Activated T-cell treated with anti-CD3 and anti-CD28 coated beads, Interleukin-2, amount 50 U/mL, for 72 hours (primary cell): ENCODE measurements around the gene CAMKMT. TPM values are rescaled to one million over a fixed set of nuclear protein-coding genes. Genes with fewer than 3 reads are reported as not detected.
A peak's percentile ranks its signal among the peaks of the same experiment; 100 is the strongest.

Source experiments
- ATAC-seq, 2 donors: fragments of 150-1000 bp; cut with Tn5 transposase; replicated peaks in 1 of 2; 2 replicates each; pipeline ENCODE4 v1.10.0; 2021; ENCODE audit warnings: moderate library complexity in 2 of 2, mild to moderate bottlenecking in 1 of 2
- DNase-seq, 2 donors: peaks; one replicate each; pipeline ENCODE4 v3.0.0; 2021 to 2022; ENCODE audit warnings: mixed read lengths in 1 of 2
- H3K27ac Mint-ChIP-seq: one replicate; pipeline ENCODE4 v1.8.0; 2022; ENCODE audit warnings: mild to moderate bottlenecking, moderate library complexity, mixed read lengths
- H3K27me3 Mint-ChIP-seq: one replicate; pipeline ENCODE4 v1.8.0; 2022; ENCODE audit warnings: low read depth, mixed read lengths
- H3K36me3 Mint-ChIP-seq, 2 donors: one replicate each; pipeline ENCODE4 v1.8.0; 2022; ENCODE audit warnings: mixed read lengths in 2 of 2, mild to moderate bottlenecking in 1 of 2; ENCODE audit not compliant: insufficient read depth in 2 of 2
- H3K4me1 Mint-ChIP-seq: one replicate; pipeline ENCODE4 v1.8.0; 2022; ENCODE audit warnings: low read depth, mixed read lengths
- H3K4me3 Mint-ChIP-seq, 2 donors: one replicate each; pipeline ENCODE4 v1.8.0; 2022; ENCODE audit warnings: mild to moderate bottlenecking in 2 of 2, mixed read lengths in 2 of 2, moderate library complexity in 2 of 2
- H3K9me3 Mint-ChIP-seq, 2 donors: one replicate each; pipeline ENCODE4 v1.8.0; 2022; ENCODE audit warnings: mixed read lengths in 2 of 2
- total RNA-seq, 2 donors: library from RNA; stranded (reverse); gene quantifications; one replicate each; pipeline ENCODE4 v1.2.3, GENCODE V29; 2022

CAMKMT gene
- total RNA-seq, 2 donors from 2014 or later = 26.1 to 26.5 TPM

DNA sequence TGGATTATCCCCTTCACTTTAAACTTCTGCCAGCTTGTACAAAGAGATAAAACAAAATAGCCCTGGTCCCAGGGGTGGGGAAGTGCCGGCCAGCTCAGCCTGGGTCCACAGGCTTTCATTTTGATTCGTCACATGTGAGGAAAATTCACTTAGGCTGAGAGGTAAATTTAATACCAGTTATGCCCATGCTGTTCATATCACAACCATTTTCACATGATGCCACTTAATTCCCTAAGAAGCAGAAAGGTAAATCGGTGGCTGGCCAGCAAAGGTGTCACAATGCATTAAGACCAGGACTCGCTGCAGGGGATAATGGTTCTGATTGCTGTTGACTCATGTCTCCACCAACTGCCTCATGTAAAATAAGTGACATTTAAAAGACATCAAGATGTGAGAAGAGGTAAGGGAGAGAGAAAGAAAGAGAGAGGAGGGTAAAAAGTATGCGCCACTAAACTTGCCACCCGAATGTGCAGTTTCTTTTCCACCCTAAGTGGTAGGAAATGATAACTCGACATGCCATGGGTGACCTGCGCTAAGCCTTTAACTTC lies 318.8 kb downstream of the CAMKMT start:
- no peaks in the 10 kb centered on the region for H3K4me1 Mint-ChIP-seq
- DNase-seq = no peak
- H3K27me3 Mint-ChIP-seq = no peaks in the 10 kb centered on the region

DNA sequence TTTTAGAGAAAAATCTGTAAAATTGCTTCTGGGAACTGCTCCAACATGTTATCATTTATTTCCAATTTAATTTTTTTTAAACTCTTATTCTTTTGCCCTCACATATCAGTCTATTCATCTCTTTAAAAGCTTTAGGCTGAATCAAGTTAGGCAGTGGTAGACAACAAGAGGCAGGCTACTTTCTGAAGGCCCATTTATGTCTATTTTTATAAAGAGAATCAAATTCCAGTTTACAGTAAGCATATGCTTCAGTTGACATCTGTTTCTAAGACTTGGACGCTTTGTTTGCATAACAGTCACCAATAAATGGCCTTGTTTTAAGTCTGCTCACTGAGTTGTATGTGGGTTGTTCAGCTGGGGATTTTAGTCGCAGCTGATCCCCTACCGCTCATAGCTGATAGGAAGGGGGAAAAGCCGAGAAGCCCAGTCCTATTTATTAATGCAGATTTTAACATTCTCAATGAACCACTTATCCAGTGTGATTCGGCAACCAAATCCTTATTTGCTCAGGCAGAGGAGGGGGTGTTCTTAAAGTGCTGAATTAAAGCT lies 319.3 kb downstream of the CAMKMT start:
- no peaks in the 10 kb centered on the region for H3K36me3 Mint-ChIP-seq
- no peaks in the 10 kb centered on the region for H3K4me1 Mint-ChIP-seq

More for the DNA sequence above, 318.8 kb downstream of the CAMKMT start:
- Mint-ChIP-seq H3K9me3 (no peaks in the 10 kb centered on the region), H3K27ac (no peak overlapping the region), H3K4me3 (no peak overlapping the region), H3K36me3 (no peaks in the 10 kb centered on the region)
- ATAC-seq = no peak

DNA sequence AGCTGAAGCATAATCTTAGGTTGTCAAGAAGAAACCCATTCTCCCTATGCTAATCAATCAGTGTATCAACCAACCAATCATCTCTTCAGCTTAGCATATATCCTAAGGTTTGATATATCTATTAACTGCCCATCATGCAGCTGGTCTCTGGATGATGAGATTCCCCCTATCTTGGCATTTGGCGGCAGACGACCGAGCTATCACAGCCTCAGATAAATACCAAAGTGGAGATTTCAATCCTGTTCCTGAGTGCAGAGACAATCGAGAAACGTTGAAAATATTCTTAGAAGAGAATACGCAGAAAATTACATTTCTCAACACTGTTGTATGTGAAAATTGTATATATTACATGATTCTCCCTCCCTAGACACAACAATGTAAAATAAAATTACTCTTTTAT lies 320.7 kb downstream of the CAMKMT start:
- Mint-ChIP-seq H3K9me3 (no peaks in the 10 kb centered on the region), H3K27me3 (no peaks in the 10 kb centered on the region), H3K4me3 (no peak overlapping the region), H3K36me3 (no peaks in the 10 kb centered on the region), H3K4me1 (no peaks in the 10 kb centered on the region), H3K27ac (no peak overlapping the region)
- ATAC-seq = no peak
- no peak for DNase-seq

More for the DNA sequence above, 319.3 kb downstream of the CAMKMT start:
- no peak overlapping the region for H3K27ac Mint-ChIP-seq
- H3K4me3 Mint-ChIP-seq = no peak overlapping the region
- no peaks in the 10 kb centered on the region for H3K27me3 Mint-ChIP-seq
- no peak for DNase-seq
- no peaks in the 10 kb centered on the region for H3K9me3 Mint-ChIP-seq
- no peak for ATAC-seq

DNA sequence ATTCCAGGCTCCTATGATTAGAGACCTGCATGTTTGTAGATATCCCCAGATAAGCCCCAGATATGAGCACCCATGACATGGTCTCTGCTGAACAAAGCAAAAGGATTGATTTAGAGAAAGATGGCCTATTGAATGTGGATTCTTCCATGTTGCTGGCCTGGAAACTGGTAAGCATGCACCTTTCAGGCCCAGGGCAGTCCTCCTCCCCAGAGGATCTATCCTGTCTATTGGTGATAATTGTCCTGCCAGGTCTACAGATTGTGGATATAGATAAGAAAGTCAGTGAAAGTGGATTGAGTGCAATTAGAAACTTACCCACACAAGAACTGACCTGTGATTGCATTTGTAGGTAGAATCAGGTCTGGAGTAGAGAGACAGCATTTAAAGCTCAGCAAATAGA lies 322.8 kb downstream of the CAMKMT start:
- no peaks in the 10 kb centered on the region for H3K4me1 Mint-ChIP-seq
- no peaks in the 10 kb centered on the region for H3K9me3 Mint-ChIP-seq
- H3K27ac Mint-ChIP-seq = peak overlapping the region; percentile 17
- ATAC-seq (no peak), DNase-seq (no peak)
- no peaks in the 10 kb centered on the region for H3K27me3 Mint-ChIP-seq
- no peaks in the 10 kb centered on the region for H3K36me3 Mint-ChIP-seq
- no peak overlapping the region for H3K4me3 Mint-ChIP-seq

DNA sequence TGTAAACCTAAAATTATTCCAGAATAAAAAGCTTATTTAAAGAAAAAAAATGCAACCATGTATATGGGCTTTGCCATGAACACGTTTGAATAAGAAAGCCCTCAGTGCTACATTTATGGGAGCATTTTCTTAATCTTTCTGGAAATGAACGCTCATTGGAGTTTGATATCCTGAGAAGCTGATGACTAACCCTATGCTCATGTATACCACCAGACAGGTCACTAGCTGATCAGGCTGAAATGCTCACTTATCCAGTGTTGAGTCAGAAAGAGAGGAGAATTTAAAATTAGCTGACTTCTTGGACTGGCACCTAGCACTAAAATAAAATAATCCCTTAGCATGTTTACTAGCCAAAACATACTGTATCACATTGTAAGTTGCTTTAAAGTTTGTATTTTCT lies 324.8 kb downstream of the CAMKMT start:
- Mint-ChIP-seq H3K4me1 (no peaks in the 10 kb centered on the region), H3K9me3 (no peaks in the 10 kb centered on the region), H3K36me3 (no peaks in the 10 kb centered on the region), H3K27me3 (no peaks in the 10 kb centered on the region), H3K27ac (no peak overlapping the region), H3K4me3 (no peak overlapping the region)
- ATAC-seq = no peak
- DNase-seq = no peak

DNA sequence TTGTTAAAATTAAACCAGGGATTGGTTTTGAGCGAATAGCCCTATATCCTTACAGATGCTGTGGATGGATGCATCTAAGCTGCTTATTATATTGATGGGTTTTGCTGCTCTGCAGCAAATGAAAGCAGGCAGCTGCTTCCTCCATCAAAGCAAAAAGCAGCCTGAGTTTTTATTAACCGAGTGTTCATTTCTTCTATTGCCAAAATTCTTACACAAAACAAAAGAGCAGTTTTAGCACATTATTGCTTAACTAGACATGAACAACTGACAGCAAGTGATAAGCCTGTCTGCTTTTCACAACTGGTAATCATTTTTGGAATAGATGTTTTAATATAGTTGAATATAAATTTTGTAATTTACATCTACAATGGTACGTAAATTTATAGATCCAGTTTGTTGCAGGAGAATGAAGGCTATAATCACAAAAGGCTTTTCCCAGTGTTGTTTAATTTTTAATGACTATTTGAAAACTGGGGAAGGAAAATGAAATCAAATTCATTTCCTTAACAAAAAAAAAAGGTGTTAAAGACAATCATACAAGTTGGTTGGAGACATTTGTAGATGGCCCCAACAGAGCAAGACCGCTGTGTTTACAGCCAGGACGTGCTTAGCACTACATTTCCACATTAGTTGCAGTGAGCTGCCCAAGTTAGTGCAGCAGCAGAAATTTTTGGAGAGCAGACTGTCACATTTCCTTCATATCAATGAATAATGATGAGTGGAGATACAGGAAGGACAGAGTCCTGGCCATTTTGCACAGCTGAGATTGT lies 326.1 kb downstream of the CAMKMT start:
- no peak overlapping the region for H3K27ac Mint-ChIP-seq
- no peaks in the 10 kb centered on the region for H3K27me3 Mint-ChIP-seq
- DNase-seq = no peak
- H3K4me1 Mint-ChIP-seq = no peaks in the 10 kb centered on the region
- no peak for ATAC-seq
- H3K9me3 Mint-ChIP-seq = no peaks in the 10 kb centered on the region
- no peaks in the 10 kb centered on the region for H3K36me3 Mint-ChIP-seq
- no peak overlapping the region for H3K4me3 Mint-ChIP-seq

DNA sequence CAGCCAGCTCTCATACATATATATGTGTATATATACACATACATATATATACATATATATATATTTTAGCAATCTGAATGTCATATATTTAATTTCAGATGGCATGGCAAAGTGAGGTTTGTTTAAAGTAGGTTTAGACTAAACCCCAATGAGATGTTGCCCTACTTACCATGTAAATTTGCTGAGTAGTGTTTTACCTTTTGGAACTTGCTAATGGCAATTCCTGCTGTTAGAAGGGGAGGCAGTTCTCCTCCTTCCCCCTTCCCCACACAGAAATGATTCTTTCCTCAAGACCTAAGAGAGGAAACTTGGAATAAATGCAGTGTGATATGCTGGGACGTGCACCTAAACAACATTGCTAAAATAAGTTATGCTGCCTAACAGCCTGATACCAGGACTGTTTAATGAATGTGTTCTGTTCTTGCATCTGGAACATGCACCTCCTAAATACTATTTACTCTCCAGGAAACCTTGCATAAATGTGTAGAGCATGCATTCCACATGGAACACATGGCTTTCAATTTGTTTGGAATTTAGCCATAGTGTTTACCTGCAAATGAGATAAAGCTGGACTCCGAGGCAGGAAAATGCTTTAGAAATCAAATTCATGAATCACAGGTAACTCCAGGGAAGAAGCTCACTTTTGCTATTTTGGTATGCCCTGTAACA lies 326.8 kb downstream of the CAMKMT start:
- DNase-seq = no peak
- Mint-ChIP-seq H3K27ac (no peak overlapping the region), H3K27me3 (no peaks in the 10 kb centered on the region), H3K36me3 (no peaks in the 10 kb centered on the region), H3K4me1 (no peaks in the 10 kb centered on the region), H3K4me3 (no peak overlapping the region), H3K9me3 (no peaks in the 10 kb centered on the region)
- no peak for ATAC-seq

DNA sequence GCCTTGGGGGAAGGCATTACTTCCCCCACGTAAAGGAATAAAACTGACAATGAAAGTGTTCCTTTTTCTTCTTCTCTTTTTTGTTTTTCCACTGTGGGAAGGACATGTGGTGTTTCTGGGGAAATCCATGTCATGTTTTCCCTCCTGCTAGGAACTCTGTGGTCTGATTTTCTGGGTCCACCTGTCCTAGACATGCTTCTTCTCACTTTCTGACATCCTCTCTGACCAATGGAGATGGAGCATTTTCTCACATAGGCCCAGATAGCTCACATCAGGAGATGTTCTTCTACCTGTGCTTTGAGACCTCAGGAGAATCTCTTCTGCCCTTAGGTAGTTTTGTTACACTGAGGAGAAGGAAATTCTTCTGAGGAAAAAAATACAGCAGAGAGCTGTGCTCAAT lies 327.8 kb downstream of the CAMKMT start:
- DNase-seq = no peak
- no peak for ATAC-seq
- no peaks in the 10 kb centered on the region for H3K27me3 Mint-ChIP-seq
- H3K4me3 Mint-ChIP-seq = no peak overlapping the region
- no peaks in the 10 kb centered on the region for H3K9me3 Mint-ChIP-seq
- no peaks in the 10 kb centered on the region for H3K4me1 Mint-ChIP-seq
- H3K27ac Mint-ChIP-seq = no peak overlapping the region
- H3K36me3 Mint-ChIP-seq = no peaks in the 10 kb centered on the region

DNA sequence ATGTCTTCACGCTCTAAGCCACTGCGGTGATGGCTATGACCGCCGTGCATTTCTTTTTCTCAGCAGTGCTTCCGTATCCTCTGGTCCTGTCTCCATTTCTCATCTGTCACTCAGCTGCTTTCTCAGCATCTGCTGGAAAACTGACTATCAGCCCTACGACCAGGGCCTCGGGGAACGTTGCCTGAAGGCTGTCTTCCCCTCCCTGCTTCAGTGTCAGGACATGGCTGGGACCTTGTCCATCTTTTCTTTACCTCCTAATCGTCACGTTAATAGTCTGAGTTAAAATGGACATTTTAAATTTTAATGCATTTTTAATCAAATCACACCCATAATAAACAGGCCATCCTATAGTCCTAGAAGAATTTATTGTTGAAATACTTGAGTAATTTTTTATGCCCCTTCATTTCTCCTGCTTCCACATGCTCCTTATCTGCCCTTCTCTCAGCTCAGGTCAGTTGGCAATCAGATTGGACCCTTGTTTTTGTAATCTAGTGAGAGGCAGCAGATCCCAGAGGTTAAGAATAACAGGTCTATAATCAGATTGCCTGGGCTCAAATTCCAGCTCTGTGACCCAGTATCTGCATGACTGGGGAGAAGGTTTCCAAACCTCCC lies 329.5 kb downstream of the CAMKMT start:
- ATAC-seq (no peak), DNase-seq (no peak)
- Mint-ChIP-seq H3K27me3 (no peaks in the 10 kb centered on the region), H3K27ac (no peak overlapping the region), H3K9me3 (no peaks in the 10 kb centered on the region), H3K36me3 (no peaks in the 10 kb centered on the region), H3K4me3 (no peak overlapping the region), H3K4me1 (no peaks in the 10 kb centered on the region)

DNA sequence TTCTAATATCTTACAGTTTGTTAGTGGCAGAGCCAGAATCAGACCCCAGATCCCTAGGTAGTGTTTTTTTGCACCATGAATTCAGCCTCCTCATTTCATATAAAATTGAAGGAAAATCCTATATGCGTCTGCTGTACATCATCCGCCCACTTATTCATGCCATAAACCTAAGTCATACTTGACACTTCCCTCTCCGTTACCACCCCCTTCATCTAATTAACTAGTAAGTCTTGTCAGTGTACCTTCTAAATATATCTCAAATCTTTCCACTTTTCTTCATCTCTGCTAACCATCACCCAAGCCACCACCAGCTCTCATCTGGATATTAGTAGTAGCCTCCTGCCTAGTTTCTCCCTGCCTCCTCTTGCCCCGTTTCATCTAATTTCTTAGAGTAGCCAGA lies 331.1 kb downstream of the CAMKMT start:
- H3K9me3 Mint-ChIP-seq = no peaks in the 10 kb centered on the region
- no peak for DNase-seq
- no peaks in the 10 kb centered on the region for H3K36me3 Mint-ChIP-seq
- ATAC-seq = no peak
- no peaks in the 10 kb centered on the region for H3K27me3 Mint-ChIP-seq
- no peaks in the 10 kb centered on the region for H3K4me1 Mint-ChIP-seq
- no peak overlapping the region for H3K4me3 Mint-ChIP-seq
- no peak overlapping the region for H3K27ac Mint-ChIP-seq

DNA sequence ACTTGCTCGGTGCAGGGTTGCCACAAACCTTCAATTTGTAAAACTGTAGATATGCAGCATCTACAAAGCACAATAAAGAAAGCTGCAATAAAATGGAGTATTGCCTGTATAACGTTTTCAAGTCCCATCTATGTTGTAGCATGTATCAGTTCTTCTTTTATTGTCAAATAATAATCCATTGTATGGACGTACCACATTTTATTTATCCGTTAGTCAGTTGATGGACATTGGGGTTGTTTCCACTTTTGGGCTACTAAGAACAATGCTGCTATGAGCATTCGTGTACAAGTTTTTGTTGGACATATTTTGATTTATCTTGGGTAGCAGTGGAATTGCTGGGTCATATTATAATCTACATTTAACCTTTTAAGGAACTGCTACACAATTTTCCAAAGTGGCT lies 339.1 kb downstream of the CAMKMT start:
- no peak for DNase-seq
- no peaks in the 10 kb centered on the region for H3K4me1 Mint-ChIP-seq
- no peak overlapping the region for H3K4me3 Mint-ChIP-seq
- ATAC-seq = no peak
- no peaks in the 10 kb centered on the region for H3K27me3 Mint-ChIP-seq
- no peaks in the 10 kb centered on the region for H3K9me3 Mint-ChIP-seq
- no peak overlapping the region for H3K27ac Mint-ChIP-seq
- H3K36me3 Mint-ChIP-seq = no peaks in the 10 kb centered on the region

DNA sequence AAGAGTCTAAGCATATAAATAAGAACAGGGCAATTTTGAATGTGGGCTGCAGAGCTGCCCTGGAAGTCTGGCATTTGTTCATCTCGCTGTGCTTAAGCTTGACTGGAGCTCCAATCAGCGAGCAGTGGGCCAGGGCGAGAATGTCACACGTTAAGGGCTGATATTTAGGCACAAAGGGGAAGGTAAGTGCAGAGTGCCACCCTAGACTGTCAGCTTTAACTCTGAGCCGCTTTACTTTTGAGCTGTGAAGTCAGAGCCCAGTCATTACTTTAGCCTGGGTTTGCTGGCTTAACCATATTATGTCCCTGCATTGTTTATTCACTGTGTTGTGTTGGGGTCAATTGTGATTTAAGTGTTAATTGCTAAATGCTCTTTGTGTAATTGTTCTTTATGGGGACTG lies 343.6 kb downstream of the CAMKMT start:
- DNase-seq (no peak), ATAC-seq (no peak)
- H3K27me3 Mint-ChIP-seq = no peaks in the 10 kb centered on the region
- H3K36me3 Mint-ChIP-seq = no peaks in the 10 kb centered on the region
- H3K4me3 Mint-ChIP-seq = no peak overlapping the region
- H3K9me3 Mint-ChIP-seq = no peaks in the 10 kb centered on the region
- H3K27ac Mint-ChIP-seq = no peak overlapping the region
- peaks cover 9% of the 10 kb centered on the region for H3K4me1 Mint-ChIP-seq

DNA sequence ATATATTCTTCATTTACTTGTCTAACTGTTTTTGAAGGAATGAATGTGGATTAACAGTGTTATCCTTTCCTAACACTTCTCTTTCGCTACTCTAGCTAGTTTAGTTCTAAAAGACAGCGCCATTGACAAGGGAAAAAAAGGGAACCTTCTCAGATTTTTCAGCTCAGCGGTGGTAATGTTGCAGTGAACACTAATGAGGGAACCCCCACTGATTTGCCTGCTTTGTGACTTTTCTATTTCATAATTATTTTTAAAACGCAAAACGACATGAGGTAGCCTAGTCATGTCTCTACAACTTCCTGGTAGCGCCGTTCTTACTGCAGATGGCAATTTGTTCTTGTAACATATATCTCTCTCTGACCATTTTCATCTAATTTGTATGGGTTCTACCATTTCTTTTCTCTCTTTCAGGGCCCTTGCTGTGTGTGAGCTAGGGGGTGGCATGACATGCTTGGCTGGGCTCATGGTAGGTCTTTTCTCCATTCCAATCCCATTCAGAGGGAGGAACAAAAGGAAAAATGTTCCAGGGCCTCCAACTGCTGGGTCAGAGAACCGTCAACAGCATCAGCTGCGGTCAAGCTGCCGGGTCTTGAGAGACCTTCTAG lies 344.2 kb downstream of the CAMKMT start:
- H3K27me3 Mint-ChIP-seq = no peaks in the 10 kb centered on the region
- no peaks in the 10 kb centered on the region for H3K9me3 Mint-ChIP-seq
- peaks cover 9% of the 10 kb centered on the region for H3K4me1 Mint-ChIP-seq
- H3K27ac Mint-ChIP-seq = no peak overlapping the region
- no peak overlapping the region for H3K4me3 Mint-ChIP-seq
- ATAC-seq (no peak), DNase-seq (no peak)
- H3K36me3 Mint-ChIP-seq = no peaks in the 10 kb centered on the region
